ENCODE measurements around the gene PRPS1. TPM values are rescaled to one million over a fixed set of nuclear protein-coding genes. Genes with fewer than 3 reads are reported as not detected.

The PRPS1 gene
- polyA plus RNA-seq, 4 donors, result 44.4 to 58.0 (median 48.5) TPM

Other genes with a start within 250 kb of the PRPS1 start
- under 1 TPM; 0.33 to 0.52 (median 0.44) TPM for gene FRMPD3, start 178.9 kb upstream of the PRPS1 start, polyA plus RNA-seq (ENCODE audit: insufficient read length in 4 of 4)
- 100 to 1,000 TPM in 3 of 4 donors, 10 to 100 TPM in 1; 72.8 to 127 (median 113) TPM for gene TSC22D3, start 147.3 kb downstream of the PRPS1 start, polyA plus RNA-seq (ENCODE audit: insufficient read length in 4 of 4)
- under 1 TPM in 2 of 4 donors, not detected in 2; 0.14 to 0.20 TPM for gene NCBP2L, start 149.2 kb downstream of the PRPS1 start, polyA plus RNA-seq (ENCODE audit: insufficient read length in 4 of 4)
- 10 to 100 TPM; 10.5 to 13.2 (median 11.6) TPM for gene MID2, start 197.4 kb downstream of the PRPS1 start, polyA plus RNA-seq (ENCODE audit: insufficient read length in 4 of 4)

All from left renal pelvis (tissue), 4 donors.